MV-4-11 (cell line): ENCODE measurements around the gene MOB3A.

Experiments
- DNase-seq: peaks from one replicate; lab custom pipeline; 2025; lab: John Stamatoyannopoulos, UW

MOB3A gene

GRCh38 chr19:2123682-2124387 is 27.7 kb upstream of the MOB3A start:
- DNase-seq, result no peak

GRCh38 chr19:2122982-2123381 is 26.9 kb upstream of the MOB3A start:
- DNase-seq, result no peak

GRCh38 chr19:2122251-2122650 is 26.1 kb upstream of the MOB3A start:
- no peak for DNase-seq

GRCh38 chr19:2121416-2122051 is 25.4 kb upstream of the MOB3A start:
- no peak for DNase-seq

GRCh38 chr19:2120821-2121220 is 24.7 kb upstream of the MOB3A start:
- DNase-seq, result no peak

- DNase-seq, result no peak
Observed at GRCh38 chr19:2119921-2120785, 24.0 kb upstream of the MOB3A start.

GRCh38 chr19:2118438-2118837 is 22.3 kb upstream of the MOB3A start:
- DNase-seq, result no peak

- no peak for DNase-seq
Observed at GRCh38 chr19:2117215-2117960, 21.3 kb upstream of the MOB3A start.

- DNase-seq, result no peak
Observed at GRCh38 chr19:2116507-2116906, 20.4 kb upstream of the MOB3A start.

- no peak for DNase-seq
Observed at GRCh38 chr19:2115911-2116426, 19.8 kb upstream of the MOB3A start.

- DNase-seq, result no peak
Observed at GRCh38 chr19:2115324-2115723, 19.2 kb upstream of the MOB3A start.

GRCh38 chr19:2114821-2115220 is 18.7 kb upstream of the MOB3A start:
- no peak for DNase-seq

GRCh38 chr19:2114218-2114617 is 18.1 kb upstream of the MOB3A start:
- no peak for DNase-seq

GRCh38 chr19:2113439-2114211 is 17.5 kb upstream of the MOB3A start:
- no peak for DNase-seq

GRCh38 chr19:2112516-2113320 is 16.6 kb upstream of the MOB3A start:
- no peak for DNase-seq

GRCh38 chr19:2111886-2112285 is 15.8 kb upstream of the MOB3A start:
- DNase-seq, result peak; percentile 75

GRCh38 chr19:2111425-2111824 is 15.3 kb upstream of the MOB3A start:
- DNase-seq, result no peak

- no peak for DNase-seq
Observed at GRCh38 chr19:2110822-2111221, 14.7 kb upstream of the MOB3A start.

GRCh38 chr19:2109046-2109864 is 13.1 kb upstream of the MOB3A start:
- no peak for DNase-seq
